Measurements from ENCODE around the gene CBX5.
"Not testable (repeated sequence)": the region's sequence is repeated elsewhere in the genome, so short reads cannot be mapped to it uniquely, and the experiment has no call there.

GRCh38 chr12:54185297-54185696 is 94.6 kb downstream of the CBX5 start:
- not testable (repeated sequence) for TF ChIP-seq REST (IDR thresholded peaks at IDR 0.05; ENCODE audit: insufficient read depth in 1 of 2, low read depth in 2 of 2, low read length in 1 of 2); POLR2AphosphoS5 (IDR thresholded peaks at IDR 0.05; ENCODE audit: low read depth, low read length); CTCF (IDR thresholded peaks at IDR 0.05)
